HG02970 (cell line): ENCODE data around the gene AKT1.
A peak's percentile ranks its signal among the peaks of the same experiment; 100 is the strongest.
"Not testable (repeated sequence)": the region's sequence is repeated elsewhere in the genome, so short reads cannot be mapped to it uniquely, and the experiment has no call there.

Source experiments
- ATAC-seq: cut with Tn5 transposase; IDR thresholded peaks from one replicate; pipeline ENCODE4 v1.9.1; 2021; ENCODE audit warnings: mild to moderate bottlenecking, moderate library complexity, moderate number of reproducible peaks; ENCODE audit not compliant: unreplicated experiment, low FRiP score

Gene AKT1

GRCh38 chr14:104819361-104819781 is 23.8 kb upstream of the AKT1 start:
- ATAC-seq, result no peak

GRCh38 chr14:104818714-104819161 is 23.2 kb upstream of the AKT1 start:
- no peak for ATAC-seq

GRCh38 chr14:104817930-104818713 is 22.6 kb upstream of the AKT1 start:
- no peak for ATAC-seq

GRCh38 chr14:104816616-104816884 is 21.0 kb upstream of the AKT1 start:
- ATAC-seq, result no peak

GRCh38 chr14:104814701-104815100 is 19.2 kb upstream of the AKT1 start:
- ATAC-seq, result not testable (repeated sequence)

- ATAC-seq, result no peak
Measured at GRCh38 chr14:104813286-104813685, 17.7 kb upstream of the AKT1 start.

- no peak for ATAC-seq
Measured at GRCh38 chr14:104810316-104810715, 14.8 kb upstream of the AKT1 start.

GRCh38 chr14:104808456-104808855 is 12.9 kb upstream of the AKT1 start:
- ATAC-seq, result no peak

DNA sequence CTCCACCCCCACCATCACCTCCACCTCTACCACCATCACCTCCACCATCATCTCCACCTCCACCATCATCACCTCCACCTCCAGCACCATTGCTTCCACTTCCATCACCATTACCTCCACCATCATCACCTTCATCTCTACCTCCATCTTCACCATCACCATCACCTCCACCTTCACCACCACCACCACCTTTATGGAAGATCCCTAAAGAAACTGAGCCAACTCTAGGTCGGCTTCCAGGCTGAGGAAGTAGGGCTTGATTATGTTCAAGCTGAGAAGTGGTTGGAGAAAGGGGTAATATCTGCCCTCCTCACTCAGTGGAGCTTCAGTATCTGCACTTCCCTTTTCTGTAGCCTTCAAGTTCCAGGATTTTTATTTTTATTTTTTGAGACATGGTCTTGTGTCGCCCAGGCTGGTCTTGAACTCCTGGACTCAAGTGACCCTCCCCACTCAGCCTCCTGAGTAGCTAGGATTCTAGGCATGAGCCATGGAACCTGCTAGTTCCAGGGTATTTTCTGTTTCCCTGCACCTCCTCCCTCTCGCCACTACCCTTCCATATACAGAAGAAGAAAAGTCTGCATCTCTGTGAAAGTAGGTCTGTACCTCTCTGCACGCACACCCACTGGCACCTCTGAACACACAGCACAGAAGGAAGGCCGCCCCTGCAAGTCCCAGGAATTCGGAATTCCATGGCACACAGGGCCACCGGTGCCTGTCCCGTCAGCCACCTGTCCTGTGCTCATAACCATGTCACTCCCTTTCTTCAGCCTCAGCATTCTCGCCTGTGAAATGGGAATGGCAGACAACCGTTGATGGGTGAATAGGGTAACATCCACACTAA is 11.3 kb upstream of the AKT1 start:
- no peak for ATAC-seq

GRCh38 chr14:104805941-104806624 is 10.5 kb upstream of the AKT1 start:
- ATAC-seq, result no peak

DNA sequence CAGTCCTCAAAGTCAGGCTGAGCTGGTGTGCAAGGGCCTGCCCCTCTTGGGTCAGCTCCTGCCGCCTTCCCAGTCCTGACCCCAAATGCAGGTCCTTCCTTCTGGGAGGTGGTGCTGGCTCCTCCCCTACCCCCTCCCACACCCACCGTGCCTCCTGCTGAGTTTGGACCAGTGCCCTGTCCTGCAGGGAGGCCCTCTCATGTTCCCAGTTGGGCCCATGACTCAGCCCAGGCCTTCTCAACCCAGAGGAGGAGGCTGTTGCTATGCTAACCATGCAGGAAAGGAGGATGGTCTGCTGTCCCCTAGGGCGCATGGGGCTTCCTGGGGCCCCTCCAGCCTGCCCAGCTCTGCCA is 9.8 kb upstream of the AKT1 start:
- no peak for ATAC-seq

DNA sequence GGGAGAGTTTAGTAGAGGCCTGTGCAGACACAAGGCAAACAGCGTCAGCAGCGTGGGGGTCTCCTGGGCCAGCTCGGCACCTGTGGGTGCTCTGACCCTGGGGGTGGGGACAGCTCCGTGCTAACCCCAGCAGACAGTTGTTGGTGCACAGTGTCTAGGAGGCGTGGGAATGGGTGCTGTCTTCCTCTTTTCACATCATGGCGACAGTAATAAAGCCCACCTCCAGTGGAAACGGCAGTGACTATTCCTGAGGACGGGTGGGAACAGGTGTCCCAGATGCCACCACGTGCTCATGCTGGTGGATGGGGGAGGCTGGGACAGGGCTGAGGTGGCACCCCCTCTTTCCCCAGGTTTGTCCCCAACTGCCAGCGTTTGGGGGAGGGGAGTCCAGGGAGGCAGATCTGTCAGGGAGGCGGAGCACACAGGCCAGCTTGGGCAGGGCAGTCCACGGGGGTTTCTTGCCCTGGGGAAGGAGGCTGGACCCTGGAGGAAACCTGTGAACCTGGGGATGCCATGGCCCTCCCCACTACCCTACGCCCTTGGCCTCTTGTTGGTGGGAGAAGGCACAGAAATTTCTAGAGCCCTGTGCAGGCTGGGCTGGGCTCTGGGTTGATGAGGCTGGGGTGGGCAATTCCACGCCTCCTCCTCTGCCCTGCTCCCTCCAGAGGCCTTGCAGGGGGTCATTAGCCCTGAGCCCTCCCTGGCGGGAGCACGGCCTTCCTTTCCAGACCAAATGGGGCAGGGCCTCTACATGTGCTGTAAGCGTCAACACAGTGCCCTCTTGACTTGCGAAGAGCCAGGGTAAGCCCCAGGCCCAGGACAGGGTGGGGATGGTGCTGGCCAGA is 9.2 kb upstream of the AKT1 start:
- ATAC-seq, result no peak

- ATAC-seq, result no peak
Measured at GRCh38 chr14:104803912-104804410, 8.4 kb upstream of the AKT1 start.

GRCh38 chr14:104803280-104803911 is 7.8 kb upstream of the AKT1 start:
- no peak for ATAC-seq

DNA sequence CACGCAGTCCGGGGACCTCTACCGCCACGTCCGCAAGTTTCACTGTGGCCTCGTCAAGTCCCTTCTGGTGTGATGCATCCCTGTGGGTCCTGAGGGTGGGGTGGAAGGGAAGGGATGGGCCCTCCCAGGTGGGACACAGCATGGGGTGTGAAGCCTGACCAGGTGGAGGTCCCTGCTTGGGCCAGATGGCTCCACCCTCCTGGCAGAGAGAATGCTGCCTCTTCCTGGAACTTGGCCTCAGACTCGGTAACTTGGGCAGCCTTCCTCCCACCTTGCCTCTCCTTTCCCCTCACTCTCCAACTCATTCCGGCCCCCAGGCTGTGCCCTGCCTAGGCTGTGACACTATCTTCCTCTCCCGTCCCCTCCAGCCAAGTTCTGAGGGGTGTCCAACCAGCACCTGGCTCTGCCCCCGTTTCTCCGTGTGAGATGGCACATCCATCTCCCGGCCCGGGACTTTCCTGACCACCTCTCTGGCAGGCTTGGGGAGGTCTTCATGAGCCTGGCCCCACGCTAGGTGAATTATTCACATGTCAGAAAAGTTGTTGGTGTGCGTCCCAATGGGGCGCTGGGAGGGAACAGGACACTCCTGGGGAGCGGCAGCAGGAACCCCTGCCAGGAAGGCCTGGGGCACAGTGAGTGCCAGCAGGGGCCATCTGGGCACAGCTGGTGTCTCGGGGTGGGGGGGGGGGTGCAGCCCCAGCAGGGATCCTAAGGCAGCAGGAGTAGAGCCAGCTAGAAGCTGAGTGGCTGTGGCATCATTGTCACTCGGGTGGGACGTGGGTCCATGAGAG is 7.0 kb upstream of the AKT1 start:
- no peak for ATAC-seq

- no peak for ATAC-seq
Measured at GRCh38 chr14:104801520-104802393, 6.2 kb upstream of the AKT1 start.

- ATAC-seq, result peak; percentile 36
Measured at GRCh38 chr14:104800771-104801519, 5.4 kb upstream of the AKT1 start, which contains the start of gene ZBTB42. ZBTB42 (plus strand) TSS chr14:104801101; CDS start chr14:104801198, 97 bp downstream.
